Prostate gland (tissue), 2 donors: ENCODE data around the gene ANTXR1.

Experiments used
- POLR2A ChIP-seq: fragments of 450-650 bp; IDR thresholded peaks from one replicate; pipeline ENCODE4 v1.6.1; 2016; ENCODE audit warnings: antibody characterized with exemption, mild to moderate bottlenecking
- POLR2AphosphoS5 ChIP-seq: sonication (generic); formaldehyde crosslinking; IDR thresholded peaks from one replicate; pipeline ENCODE4 v1.6.1; 2017; ENCODE audit warnings: antibody characterized with exemption
- TF ChIP-seq, protein P1 (sequence below), 4 experiments: fragments of 200-600 bp in 2 of 4; fragments of 450-650 bp in 2 of 4; sonication (generic) in 2 of 4; IDR thresholded peaks; 1 replicate in 3 of 4; 2 replicates in 1 of 4; pipeline ENCODE4 v1.5.1; 2016 to 2019; ENCODE audit warnings: antibody characterized with exemption in 4 of 4, mild to moderate bottlenecking in 2 of 4, moderate library complexity in 2 of 4

DNA sequence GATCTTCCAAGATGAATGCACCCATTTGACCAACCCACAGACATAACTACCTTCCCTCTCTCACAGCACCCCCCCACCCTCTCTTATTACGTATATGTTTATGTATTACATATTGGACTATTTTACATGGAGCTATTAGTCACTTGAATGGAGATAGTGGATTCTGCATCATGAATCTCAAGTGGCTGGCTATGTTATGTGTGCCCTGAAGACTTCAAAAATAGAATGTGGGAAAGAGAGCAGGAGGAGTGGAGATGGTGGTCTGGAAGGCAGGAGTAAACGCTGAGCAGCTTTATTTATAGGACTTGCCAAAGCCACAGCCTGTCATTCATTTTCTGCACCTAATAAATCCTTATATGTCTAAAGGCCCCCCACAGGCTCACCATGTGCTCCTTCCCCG, 4.9 kb downstream of the ANTXR1 start:
- TF ChIP-seq POLR2A (no peak), POLR2AphosphoS5 (no peak)
- TF ChIP-seq, protein P1, sequence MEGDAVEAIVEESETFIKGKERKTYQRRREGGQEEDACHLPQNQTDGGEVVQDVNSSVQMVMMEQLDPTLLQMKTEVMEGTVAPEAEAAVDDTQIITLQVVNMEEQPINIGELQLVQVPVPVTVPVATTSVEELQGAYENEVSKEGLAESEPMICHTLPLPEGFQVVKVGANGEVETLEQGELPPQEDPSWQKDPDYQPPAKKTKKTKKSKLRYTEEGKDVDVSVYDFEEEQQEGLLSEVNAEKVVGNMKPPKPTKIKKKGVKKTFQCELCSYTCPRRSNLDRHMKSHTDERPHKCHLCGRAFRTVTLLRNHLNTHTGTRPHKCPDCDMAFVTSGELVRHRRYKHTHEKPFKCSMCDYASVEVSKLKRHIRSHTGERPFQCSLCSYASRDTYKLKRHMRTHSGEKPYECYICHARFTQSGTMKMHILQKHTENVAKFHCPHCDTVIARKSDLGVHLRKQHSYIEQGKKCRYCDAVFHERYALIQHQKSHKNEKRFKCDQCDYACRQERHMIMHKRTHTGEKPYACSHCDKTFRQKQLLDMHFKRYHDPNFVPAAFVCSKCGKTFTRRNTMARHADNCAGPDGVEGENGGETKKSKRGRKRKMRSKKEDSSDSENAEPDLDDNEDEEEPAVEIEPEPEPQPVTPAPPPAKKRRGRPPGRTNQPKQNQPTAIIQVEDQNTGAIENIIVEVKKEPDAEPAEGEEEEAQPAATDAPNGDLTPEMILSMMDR (IDR thresholded peaks at IDR 0.05) = no peak
